Measurements from ENCODE around the gene TOGARAM2. TPM values are rescaled to one million over a fixed set of nuclear protein-coding genes. Genes with fewer than 3 reads are reported as not detected.

The TOGARAM2 gene
- total RNA-seq, 1 experiment from 2014 or later, result 0.76 TPM

DNA sequence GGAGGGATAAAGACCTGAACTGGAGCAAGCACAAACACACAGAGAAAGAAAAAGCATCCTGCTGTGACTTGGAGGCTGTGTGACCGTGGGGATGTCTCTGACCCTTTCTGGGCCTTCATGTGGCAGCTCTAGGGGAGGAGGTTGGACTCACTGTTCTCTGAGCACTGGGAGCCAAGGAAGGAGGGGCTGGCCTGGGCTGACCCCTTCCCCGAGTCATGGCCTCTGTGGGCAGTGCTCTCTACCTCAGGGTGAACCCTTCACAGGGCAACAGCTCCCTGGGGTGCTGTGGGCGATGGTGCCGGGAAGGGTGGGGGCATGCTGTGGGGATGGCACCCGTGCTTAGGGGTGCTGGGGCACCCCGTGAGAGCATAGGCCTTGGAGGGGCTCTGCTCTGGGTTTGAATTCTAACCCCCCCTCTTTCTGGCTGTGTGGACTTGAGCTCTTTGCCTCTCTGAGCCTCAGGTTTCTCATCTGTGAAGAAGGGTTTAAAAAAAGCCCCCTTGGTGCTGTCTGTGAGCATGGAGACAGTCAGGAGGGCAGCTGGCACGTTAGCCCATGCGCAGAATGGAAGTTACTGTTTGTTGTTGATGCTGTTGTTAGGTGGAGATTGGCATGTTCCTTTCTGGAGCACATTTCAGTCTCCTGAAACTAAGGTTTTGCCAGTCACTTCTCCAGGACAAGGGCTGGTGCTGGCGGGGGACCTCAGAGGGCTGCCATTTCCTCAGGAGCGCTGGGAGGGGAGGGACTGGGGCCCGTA, 700 bp downstream of the TOGARAM2 start:
- no TSS peak for BruUV-seq (replicated peaks)
- intact Hi-C loops (cut with micrococcal nuclease), result no loop called here
- H3K4me3 ChIP-seq (replicated peaks in 1 of 2; ENCODE audit: low read depth in 1 of 2, low read length in 2 of 2), result no peak overlapping the region
- ATAC-seq (no peak), DNase-seq (ENCODE audit: low read depth, low spot score) (no peak)
- H3K9me3 ChIP-seq (ENCODE audit: control insufficient read depth in 1 of 2, insufficient read depth in 1 of 2, low read depth in 1 of 2, low read length in 2 of 2), result no peaks in the 10 kb centered on the region
- H3K4me2 ChIP-seq (ENCODE audit: low read length), result no peak overlapping the region
- TF ChIP-seq, protein P1, sequence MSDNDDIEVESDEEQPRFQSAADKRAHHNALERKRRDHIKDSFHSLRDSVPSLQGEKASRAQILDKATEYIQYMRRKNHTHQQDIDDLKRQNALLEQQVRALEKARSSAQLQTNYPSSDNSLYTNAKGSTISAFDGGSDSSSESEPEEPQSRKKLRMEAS (IDR thresholded peaks at IDR 0.05), result no peak
- TF ChIP-seq, protein P2, sequence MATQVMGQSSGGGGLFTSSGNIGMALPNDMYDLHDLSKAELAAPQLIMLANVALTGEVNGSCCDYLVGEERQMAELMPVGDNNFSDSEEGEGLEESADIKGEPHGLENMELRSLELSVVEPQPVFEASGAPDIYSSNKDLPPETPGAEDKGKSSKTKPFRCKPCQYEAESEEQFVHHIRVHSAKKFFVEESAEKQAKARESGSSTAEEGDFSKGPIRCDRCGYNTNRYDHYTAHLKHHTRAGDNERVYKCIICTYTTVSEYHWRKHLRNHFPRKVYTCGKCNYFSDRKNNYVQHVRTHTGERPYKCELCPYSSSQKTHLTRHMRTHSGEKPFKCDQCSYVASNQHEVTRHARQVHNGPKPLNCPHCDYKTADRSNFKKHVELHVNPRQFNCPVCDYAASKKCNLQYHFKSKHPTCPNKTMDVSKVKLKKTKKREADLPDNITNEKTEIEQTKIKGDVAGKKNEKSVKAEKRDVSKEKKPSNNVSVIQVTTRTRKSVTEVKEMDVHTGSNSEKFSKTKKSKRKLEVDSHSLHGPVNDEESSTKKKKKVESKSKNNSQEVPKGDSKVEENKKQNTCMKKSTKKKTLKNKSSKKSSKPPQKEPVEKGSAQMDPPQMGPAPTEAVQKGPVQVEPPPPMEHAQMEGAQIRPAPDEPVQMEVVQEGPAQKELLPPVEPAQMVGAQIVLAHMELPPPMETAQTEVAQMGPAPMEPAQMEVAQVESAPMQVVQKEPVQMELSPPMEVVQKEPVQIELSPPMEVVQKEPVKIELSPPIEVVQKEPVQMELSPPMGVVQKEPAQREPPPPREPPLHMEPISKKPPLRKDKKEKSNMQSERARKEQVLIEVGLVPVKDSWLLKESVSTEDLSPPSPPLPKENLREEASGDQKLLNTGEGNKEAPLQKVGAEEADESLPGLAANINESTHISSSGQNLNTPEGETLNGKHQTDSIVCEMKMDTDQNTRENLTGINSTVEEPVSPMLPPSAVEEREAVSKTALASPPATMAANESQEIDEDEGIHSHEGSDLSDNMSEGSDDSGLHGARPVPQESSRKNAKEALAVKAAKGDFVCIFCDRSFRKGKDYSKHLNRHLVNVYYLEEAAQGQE (IDR thresholded peaks at IDR 0.05; ENCODE audit: low read depth), result no peak
- TF ChIP-seq CEBPB (IDR thresholded peaks at IDR 0.05; ENCODE audit: low read depth) (no peak), SIN3A (IDR thresholded peaks at IDR 0.05; ENCODE audit: low read depth) (no peak), POLR2A (IDR thresholded peaks at IDR 0.05; ENCODE audit: borderline replicate concordance, extremely low read depth, insufficient read depth, insufficient read length) (no peak), EZH2 (IDR thresholded peaks at IDR 0.05) (no peak), JUND (IDR thresholded peaks at IDR 0.05) (no peak), SRF (IDR thresholded peaks at IDR 0.05; ENCODE audit: low read depth) (no peak), TCF7L2 (IDR thresholded peaks at IDR 0.05; ENCODE audit: borderline replicate concordance, extremely low read depth, insufficient read depth, insufficient read length) (no peak), YY1 (IDR thresholded peaks at IDR 0.05; ENCODE audit: extremely low read depth, insufficient replicate concordance, low read depth, low read length) (no peak), EGR1 (IDR thresholded peaks at IDR 0.05; ENCODE audit: low read depth) (no peak), POLR2AphosphoS5 (IDR thresholded peaks at IDR 0.05; ENCODE audit: low read depth, low read length) (no peak), SP1 (IDR thresholded peaks at IDR 0.05; ENCODE audit: low read depth) (no peak), CBX3 (IDR thresholded peaks at IDR 0.05; ENCODE audit: low read depth) (no peak), ZFX (IDR thresholded peaks at IDR 0.05) (no peak)
- TF ChIP-seq, protein P3, sequence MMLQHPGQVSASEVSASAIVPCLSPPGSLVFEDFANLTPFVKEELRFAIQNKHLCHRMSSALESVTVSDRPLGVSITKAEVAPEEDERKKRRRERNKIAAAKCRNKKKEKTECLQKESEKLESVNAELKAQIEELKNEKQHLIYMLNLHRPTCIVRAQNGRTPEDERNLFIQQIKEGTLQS (IDR thresholded peaks at IDR 0.05), result no peak
- H4K20me1 ChIP-seq (ENCODE audit: insufficient read depth), result no peaks in the 10 kb centered on the region
- POLR2A ChIA-PET, result no interaction called here
- CTCF ChIA-PET, result no interaction called here
- no peaks in the 10 kb centered on the region for H3K79me2 ChIP-seq (ENCODE audit: insufficient read depth, low read length)
- peaks cover 0 to 7% of the 10 kb centered on the region in 2 experiments; a peak in 1 of 4 replicates for H3K4me1 ChIP-seq (ENCODE audit: control insufficient read depth in 1 of 2, insufficient read depth in 2 of 2, low read length in 2 of 2)
- no peaks in the 10 kb centered on the region for H3K36me3 ChIP-seq (ENCODE audit: control insufficient read depth in 1 of 2, insufficient read depth in 2 of 2, low read length in 2 of 2)
- RAD21 ChIA-PET (ENCODE audit: low non-redundant PET in 1 of 2, low total read pairs in 2 of 2, uncharacterized antibody in 2 of 2, unreplicated experiment in 2 of 2), result no interaction called here
- H3K27me3 ChIP-seq (ENCODE audit: insufficient read depth, low read length), result no peaks in the 10 kb centered on the region
- H2AFZ ChIP-seq (ENCODE audit: low read depth, low read length, poor library complexity, severe bottlenecking), result no peak overlapping the region
- no peaks in the 10 kb centered on the region for H3K9me2 ChIP-seq (ENCODE audit: insufficient read depth)
- no peak overlapping the region for H3K9ac ChIP-seq (ENCODE audit: low read length)
- H3K27ac ChIP-seq (ENCODE audit: low read depth, low read length), result no peak overlapping the region
